RWPE1 (cell line): ENCODE measurements around the gene STARD3.

Experiments used
- CTCF ChIA-PET: fragments of 350-600 bp; sonication (Branson Sonifier 250); formaldehyde crosslinking; extraction: SDS; loops from one replicate; lab custom pipeline; 2021; lab: Yijun Ruan, JAX
- POLR2A ChIA-PET: fragments of 400-600 bp; formaldehyde crosslinking; extraction: SDS; loops from one replicate; lab custom pipeline; 2020; ENCODE audit warnings: antibody characterized with exemption; ENCODE audit not compliant: low non-redundant PET; lab: Yijun Ruan, JAX
- DNase-seq: peaks from one replicate; pipeline ENCODE4 v3.0.0; 2012; ENCODE audit warnings: low spot score
- H3K27ac ChIP-seq: fragments of 450-650 bp; 2 replicates; pipeline ENCODE4 v1.5.1; 2017
- TF ChIP-seq, protein P1 (sequence below): fragments of 450-650 bp; conservative IDR thresholded peaks from 2 replicates; pipeline ENCODE4 v1.5.1; 2017; ENCODE audit warnings: low read depth, mild to moderate bottlenecking

STARD3 gene

DNA sequence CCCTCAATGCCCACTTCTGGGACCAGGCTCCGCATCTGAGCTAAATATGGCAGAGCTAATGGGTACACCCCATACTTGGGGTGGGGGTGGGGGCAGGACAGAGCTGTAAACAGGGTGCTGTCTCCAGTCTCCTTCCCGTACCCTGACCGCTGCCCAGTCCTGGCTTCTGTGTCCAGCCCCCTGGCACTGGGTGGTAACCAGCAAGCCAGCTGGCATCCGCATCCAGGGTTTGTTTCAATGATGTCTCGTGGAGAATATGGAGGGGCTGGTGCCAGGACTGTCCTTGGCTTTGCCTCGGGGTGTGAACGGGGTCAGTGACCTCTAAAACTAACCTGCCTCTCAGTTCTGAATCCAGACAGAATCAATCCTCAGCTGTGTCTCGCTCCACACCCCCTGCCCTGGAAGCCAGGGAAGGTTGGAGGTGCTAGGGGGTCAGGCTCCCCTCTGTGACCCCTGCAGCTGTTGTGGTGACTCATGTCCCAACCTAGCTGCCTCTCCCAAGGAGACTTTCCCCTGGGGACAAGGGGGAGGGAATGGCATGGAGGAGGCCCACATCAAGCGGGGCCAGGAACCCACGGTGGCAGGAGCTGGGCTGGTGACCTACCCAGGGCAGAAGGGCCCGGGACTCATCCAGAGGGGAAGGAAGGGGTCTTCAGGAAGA, 29.8 kb downstream of the STARD3 start:
- POLR2A ChIA-PET = no interaction called here
- no peak for DNase-seq
- CTCF ChIA-PET = interaction anchor here (0.5 to 3.9 kb wide), 10 partner anchors 8 to 108 kb away, joined by 3 to 25 read pairs (median 3); no protein-coding TSS in a partner anchor
- H3K27ac ChIP-seq = no peak overlapping the region
- TF ChIP-seq, protein P1, sequence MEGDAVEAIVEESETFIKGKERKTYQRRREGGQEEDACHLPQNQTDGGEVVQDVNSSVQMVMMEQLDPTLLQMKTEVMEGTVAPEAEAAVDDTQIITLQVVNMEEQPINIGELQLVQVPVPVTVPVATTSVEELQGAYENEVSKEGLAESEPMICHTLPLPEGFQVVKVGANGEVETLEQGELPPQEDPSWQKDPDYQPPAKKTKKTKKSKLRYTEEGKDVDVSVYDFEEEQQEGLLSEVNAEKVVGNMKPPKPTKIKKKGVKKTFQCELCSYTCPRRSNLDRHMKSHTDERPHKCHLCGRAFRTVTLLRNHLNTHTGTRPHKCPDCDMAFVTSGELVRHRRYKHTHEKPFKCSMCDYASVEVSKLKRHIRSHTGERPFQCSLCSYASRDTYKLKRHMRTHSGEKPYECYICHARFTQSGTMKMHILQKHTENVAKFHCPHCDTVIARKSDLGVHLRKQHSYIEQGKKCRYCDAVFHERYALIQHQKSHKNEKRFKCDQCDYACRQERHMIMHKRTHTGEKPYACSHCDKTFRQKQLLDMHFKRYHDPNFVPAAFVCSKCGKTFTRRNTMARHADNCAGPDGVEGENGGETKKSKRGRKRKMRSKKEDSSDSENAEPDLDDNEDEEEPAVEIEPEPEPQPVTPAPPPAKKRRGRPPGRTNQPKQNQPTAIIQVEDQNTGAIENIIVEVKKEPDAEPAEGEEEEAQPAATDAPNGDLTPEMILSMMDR = no peak

DNA sequence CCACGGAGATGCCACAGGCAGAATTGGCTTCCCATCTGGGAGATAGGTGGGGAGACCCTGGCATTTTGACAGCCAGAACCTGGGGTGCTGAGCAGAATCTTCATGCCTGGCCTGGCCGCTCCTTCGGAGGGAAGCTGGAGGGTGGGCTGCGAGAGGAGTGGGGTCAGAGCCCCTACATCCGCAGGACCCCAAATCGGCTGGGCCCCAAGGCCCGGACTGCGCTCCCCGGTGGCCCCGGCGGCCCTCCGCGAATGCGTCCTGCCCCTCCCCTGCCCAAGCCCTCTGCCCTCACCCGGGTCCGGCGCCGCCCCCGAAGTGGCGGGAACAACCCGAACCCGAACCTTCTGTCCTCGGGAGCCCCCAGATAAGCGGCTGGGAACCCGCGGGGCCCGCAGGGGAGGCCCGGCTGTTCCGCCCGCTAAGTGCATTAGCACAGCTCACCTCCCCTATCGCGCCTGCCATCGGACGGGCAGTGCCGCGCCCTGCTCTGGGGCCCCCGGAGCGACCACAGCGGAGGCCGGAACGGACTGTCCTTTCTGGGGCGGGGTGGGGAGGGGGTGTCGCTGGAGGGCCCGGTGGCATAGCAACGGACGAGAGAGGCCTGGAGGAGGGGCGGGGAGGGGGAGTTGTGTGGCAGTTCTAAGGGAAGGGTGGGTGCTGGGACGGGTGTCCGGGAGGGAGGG, 30.5 kb downstream of the STARD3 start:
- no peak overlapping the region for H3K27ac ChIP-seq
- ChIA-PET POLR2A (no interaction called here), CTCF (interaction anchor here (0.7 to 3.9 kb wide), 10 partner anchors 11 to 291 kb away, joined by 3 to 25 read pairs (median 4); no protein-coding TSS in a partner anchor)
- DNase-seq = no peak
- TF ChIP-seq, protein P1 = no peak

DNA sequence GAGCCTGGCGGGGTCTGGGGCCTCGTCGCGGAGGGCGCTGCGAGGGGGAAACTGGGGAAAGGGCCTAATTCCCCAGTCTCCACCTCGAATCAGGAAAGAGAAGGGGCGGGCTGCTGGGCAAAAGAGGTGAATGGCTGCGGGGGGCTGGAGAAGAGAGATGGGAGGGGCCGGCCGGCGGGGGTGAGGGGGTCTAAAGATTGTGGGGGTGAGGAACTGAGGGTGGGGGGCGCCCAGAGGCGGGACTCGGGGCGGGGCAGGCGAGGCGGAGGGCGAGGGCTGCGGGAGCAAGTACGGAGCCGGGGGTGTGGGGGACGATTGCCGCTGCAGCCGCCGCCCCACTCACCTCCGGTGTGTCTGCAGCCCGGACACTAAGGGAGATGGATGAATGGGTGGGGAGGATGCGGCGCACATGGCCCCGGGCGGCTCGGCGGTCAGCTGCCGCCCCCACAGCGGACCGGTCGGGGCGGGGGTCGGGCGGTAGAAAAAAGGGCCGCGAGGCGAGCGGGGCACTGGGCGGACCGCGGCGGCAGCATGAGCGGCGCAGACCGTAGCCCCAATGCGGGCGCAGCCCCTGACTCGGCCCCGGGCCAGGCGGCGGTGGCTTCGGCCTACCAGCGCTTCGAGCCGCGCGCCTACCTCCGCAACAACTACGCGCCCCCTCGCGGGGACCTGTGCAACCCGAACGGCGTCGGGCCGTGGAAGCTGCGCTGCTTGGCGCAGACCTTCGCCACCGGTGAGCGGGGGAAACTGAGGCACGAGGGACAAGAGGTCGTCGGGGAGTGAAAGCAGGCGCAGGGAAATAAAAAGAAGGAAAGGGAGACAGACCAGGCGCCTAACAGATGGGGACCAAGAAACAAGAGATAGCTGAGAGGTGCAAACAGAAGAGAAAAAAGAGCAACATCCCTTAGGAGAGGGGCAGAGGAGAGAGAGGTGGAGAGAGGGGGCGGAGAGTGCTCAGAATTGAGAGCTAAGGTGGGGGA, 31.3 kb downstream of the STARD3 start, which contains the start of gene PNMT:
PNMT (plus strand) TSS at position 509 of the 980 bp plus-strand sequence; CDS start at position 532, 23 bp downstream.
- peak; percentile 41 for DNase-seq
- H3K27ac ChIP-seq = no peak within 1 kb of the TSS
- TF ChIP-seq, protein P1 = peak; percentile 75
- ChIA-PET CTCF (interaction anchor here (0.5 to 3.9 kb wide), 22 partner anchors 11 to 399 kb away, joined by 3 to 25 read pairs (median 4); partner anchors contain the start of gene PGAP3), POLR2A (no interaction called here)

DNA sequence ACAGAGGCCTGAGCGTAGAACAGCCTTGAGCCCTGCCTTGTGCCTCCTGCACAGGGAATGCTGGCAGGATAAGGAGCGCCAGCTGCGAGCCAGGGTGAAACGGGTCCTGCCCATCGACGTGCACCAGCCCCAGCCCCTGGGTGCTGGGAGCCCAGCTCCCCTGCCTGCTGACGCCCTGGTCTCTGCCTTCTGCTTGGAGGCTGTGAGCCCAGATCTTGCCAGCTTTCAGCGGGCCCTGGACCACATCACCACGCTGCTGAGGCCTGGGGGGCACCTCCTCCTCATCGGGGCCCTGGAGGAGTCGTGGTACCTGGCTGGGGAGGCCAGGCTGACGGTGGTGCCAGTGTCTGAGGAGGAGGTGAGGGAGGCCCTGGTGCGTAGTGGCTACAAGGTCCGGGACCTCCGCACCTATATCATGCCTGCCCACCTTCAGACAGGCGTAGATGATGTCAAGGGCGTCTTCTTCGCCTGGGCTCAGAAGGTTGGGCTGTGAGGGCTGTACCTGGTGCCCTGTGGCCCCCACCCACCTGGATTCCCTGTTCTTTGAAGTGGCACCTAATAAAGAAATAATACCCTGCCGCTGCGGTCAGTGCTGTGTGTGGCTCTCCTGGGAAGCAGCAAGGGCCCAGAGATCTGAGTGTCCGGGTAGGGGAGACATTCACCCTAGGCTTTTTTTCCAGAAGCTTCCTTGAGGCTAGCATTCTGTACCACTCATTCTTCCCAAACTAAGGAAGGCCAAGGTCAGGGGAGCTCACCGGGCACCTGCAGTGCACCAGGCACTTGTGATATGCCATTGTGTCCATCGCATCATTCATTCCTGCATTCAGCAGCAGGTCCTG, 33.2 kb downstream of the STARD3 start:
- TF ChIP-seq, protein P1 = no peak
- no peak overlapping the region for H3K27ac ChIP-seq
- ChIA-PET POLR2A (no interaction called here), CTCF (interaction anchor here (1.0 to 2.1 kb wide), 4 partner anchors 18 to 122 kb away, joined by 3 to 12 read pairs (median 4); partner anchors contain the start of gene PGAP3)
- DNase-seq = no peak

DNA sequence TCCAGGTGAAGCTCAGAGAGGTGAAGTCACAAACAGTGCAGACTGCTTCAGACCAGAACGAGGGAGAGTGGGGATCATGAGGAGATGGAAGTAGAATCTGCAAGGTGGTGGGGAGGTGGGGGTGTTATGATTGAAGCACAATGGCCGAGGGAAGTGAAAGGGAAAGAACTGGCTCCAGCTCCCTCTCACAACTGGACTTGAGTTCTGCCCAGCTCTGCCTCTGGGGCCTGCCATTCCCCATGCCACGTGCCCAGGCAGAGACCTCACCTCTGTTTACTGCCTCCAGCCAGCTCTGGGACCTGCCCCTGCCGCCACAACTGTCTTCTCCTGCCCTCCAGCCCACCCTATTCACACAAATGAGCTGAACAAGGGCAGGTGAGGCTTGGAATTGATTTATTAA, 33.8 kb downstream of the STARD3 start:
- ChIA-PET POLR2A (no interaction called here), CTCF (interaction anchor here (1.0 to 2.1 kb wide), 3 partner anchors 49 to 123 kb away, joined by 3 to 12 read pairs (median 3); no protein-coding TSS in a partner anchor)
- H3K27ac ChIP-seq = no peak overlapping the region
- TF ChIP-seq, protein P1 = no peak
- no peak for DNase-seq
